ENCODE measurements around the gene RCAN3. TPM values are rescaled to one million over a fixed set of nuclear protein-coding genes. Genes with fewer than 3 reads are reported as not detected.
A peak's percentile ranks its signal among the peaks of the same experiment; 100 is the strongest.

Gene RCAN3
- 10 to 100 TPM; 11.9 to 14.5 (median 12.9) TPM for total RNA-seq (2021; fragmentation: NEBNext Ultra II Directional; extraction: Animal tissue kit (Norgen Biotek cat#: 25700))
- long read RNA-seq, full-length matches to known transcripts, result 4 of 13 reads
- long read RNA-seq, partial matches to known transcripts, result 1 of 13 reads
- long read RNA-seq, other reads (novel, unspliced or antisense), result 8 of 13 reads

- no peak for TF ChIP-seq CTCF (IDR thresholded peaks at IDR 0.05)
- peak; percentile 77 for DNase-seq
- peaks cover 17% of the 10 kb centered on the region for H3K27me3 Mint-ChIP-seq (ENCODE audit: insufficient read depth)
- peak within 1 kb of the TSS; percentile 93 for H3K4me3 Mint-ChIP-seq
- no peaks in the 10 kb centered on the region for H3K9me3 Mint-ChIP-seq
- H3K4me1 Mint-ChIP-seq (ENCODE audit: low read depth), result peaks cover 30% of the 10 kb centered on the region
- no peaks in the 10 kb centered on the region; the same call in 1 of the 2 replicates for H3K36me3 Mint-ChIP-seq (ENCODE audit: low read depth)
- peak within 1 kb of the TSS; percentile 90 for H3K27ac Mint-ChIP-seq
Observed at GRCh38 chr1:24502709-24503058, at the start of gene RCAN3. RCAN3 (plus strand) TSS chr1:24502836; CDS start chr1:24514373, 11,537 bp downstream.

GRCh38 chr1:24452922-24453485 lies 49.6 kb upstream of the RCAN3 start:
- no peak for TF ChIP-seq CTCF (IDR thresholded peaks at IDR 0.05)
- no peak for DNase-seq
- H3K27me3 Mint-ChIP-seq (ENCODE audit: insufficient read depth), result no peaks in the 10 kb centered on the region; the same call in 1 of the 2 replicates
- no peak overlapping the region for H3K4me3 Mint-ChIP-seq
- H3K9me3 Mint-ChIP-seq, result no peaks in the 10 kb centered on the region
- H3K4me1 Mint-ChIP-seq (ENCODE audit: low read depth), result peaks cover 46% of the 10 kb centered on the region
- peak overlapping the region; percentile 59; the same call in 1 of the 2 replicates for H3K27ac Mint-ChIP-seq
- peaks cover 43% of the 10 kb centered on the region for H3K36me3 Mint-ChIP-seq (ENCODE audit: low read depth)

GRCh38 chr1:24454673-24455072 lies 48.0 kb upstream of the RCAN3 start:
- Mint-ChIP-seq H3K27me3 (ENCODE audit: insufficient read depth) (no peaks in the 10 kb centered on the region), H3K4me1 (ENCODE audit: low read depth) (peaks cover 42% of the 10 kb centered on the region), H3K27ac (peak overlapping the region; percentile 81), H3K4me3 (no peak overlapping the region), H3K9me3 (no peaks in the 10 kb centered on the region), H3K36me3 (ENCODE audit: low read depth) (peaks cover 52% of the 10 kb centered on the region)
- no peak for DNase-seq
- TF ChIP-seq CTCF (IDR thresholded peaks at IDR 0.05), result no peak

GRCh38 chr1:24455272-24455671 lies 47.4 kb upstream of the RCAN3 start:
- H3K27ac Mint-ChIP-seq, result no peak overlapping the region; the same call in 1 of the 2 replicates
- H3K4me1 Mint-ChIP-seq (ENCODE audit: low read depth), result peaks cover 36% of the 10 kb centered on the region
- DNase-seq, result no peak
- peaks cover 53% of the 10 kb centered on the region for H3K36me3 Mint-ChIP-seq (ENCODE audit: low read depth)
- H3K9me3 Mint-ChIP-seq, result no peaks in the 10 kb centered on the region
- TF ChIP-seq CTCF (IDR thresholded peaks at IDR 0.05), result no peak
- H3K27me3 Mint-ChIP-seq (ENCODE audit: insufficient read depth), result no peaks in the 10 kb centered on the region
- no peak overlapping the region for H3K4me3 Mint-ChIP-seq

- Mint-ChIP-seq H3K9me3 (peaks cover 5% of the 10 kb centered on the region; the same call in 1 of the 2 replicates), H3K27me3 (ENCODE audit: insufficient read depth) (no peaks in the 10 kb centered on the region), H3K4me1 (ENCODE audit: low read depth) (peaks cover 26% of the 10 kb centered on the region), H3K27ac (no peak overlapping the region), H3K36me3 (ENCODE audit: low read depth) (peaks cover 50% of the 10 kb centered on the region), H3K4me3 (no peak overlapping the region)
- DNase-seq, result no peak
- TF ChIP-seq CTCF (IDR thresholded peaks at IDR 0.05), result no peak
Observed at GRCh38 chr1:24457866-24458265, 44.8 kb upstream of the RCAN3 start.

Measured in HFFc6 (cell line).